ENCODE data around the gene RNF121. TPM values are rescaled to one million over a fixed set of nuclear protein-coding genes. Genes with fewer than 3 reads are reported as not detected.
A peak's percentile ranks its signal among the peaks of the same experiment; 100 is the strongest.

Gene RNF121
- total RNA-seq, 1 donor from 2014 or later: 55.4 TPM

DNA sequence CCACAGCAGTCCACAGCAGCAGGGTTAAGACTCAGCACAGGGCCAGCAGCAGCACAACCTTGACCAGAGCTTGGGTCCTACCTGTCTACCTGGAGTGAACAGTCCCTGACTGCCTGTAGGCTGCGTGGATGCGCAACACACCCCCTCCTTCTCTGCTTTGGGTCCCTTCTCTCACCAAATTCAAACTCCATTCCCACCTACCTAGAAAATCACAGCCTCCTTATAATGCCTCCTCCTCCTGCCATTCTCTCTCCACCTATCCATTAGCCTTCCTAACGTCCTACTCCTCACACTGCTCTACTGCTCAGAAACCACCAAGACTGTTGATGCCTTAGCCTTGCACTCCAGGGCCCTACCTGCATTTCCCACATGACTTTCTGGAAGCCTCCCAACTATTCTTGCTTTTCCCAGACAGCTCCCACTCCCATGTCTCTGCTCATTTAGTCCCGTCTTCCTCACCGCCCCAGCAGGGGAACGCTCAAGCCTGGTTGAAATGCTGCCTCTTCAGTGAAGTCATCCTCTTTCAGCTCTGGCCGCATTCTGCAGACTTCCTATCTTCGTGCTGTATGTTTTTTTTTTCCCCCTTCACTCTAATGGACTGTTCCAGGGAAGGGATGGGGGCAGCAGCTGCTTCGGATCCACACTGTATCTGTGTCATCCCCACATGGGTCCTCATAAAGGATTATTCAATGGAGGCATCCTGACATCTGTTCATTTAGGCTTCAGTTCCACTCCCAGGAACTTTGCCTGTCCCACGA, 73.2 kb downstream of the RNF121 start:
- H3K36me3 Mint-ChIP-seq: peaks cover 9% of the 10 kb centered on the region
- TF ChIP-seq, protein P1, sequence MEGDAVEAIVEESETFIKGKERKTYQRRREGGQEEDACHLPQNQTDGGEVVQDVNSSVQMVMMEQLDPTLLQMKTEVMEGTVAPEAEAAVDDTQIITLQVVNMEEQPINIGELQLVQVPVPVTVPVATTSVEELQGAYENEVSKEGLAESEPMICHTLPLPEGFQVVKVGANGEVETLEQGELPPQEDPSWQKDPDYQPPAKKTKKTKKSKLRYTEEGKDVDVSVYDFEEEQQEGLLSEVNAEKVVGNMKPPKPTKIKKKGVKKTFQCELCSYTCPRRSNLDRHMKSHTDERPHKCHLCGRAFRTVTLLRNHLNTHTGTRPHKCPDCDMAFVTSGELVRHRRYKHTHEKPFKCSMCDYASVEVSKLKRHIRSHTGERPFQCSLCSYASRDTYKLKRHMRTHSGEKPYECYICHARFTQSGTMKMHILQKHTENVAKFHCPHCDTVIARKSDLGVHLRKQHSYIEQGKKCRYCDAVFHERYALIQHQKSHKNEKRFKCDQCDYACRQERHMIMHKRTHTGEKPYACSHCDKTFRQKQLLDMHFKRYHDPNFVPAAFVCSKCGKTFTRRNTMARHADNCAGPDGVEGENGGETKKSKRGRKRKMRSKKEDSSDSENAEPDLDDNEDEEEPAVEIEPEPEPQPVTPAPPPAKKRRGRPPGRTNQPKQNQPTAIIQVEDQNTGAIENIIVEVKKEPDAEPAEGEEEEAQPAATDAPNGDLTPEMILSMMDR (IDR thresholded peaks at IDR 0.05; ENCODE audit: unreplicated experiment): no peak
- H3K27me3 Mint-ChIP-seq (ENCODE audit: low read depth): no peaks in the 10 kb centered on the region
- peak overlapping the region; percentile 71 for H3K27ac Mint-ChIP-seq
- no peak for DNase-seq (ENCODE audit: low spot score in 2 of 2, unreplicated experiment in 2 of 2)
- H3K4me3 Mint-ChIP-seq: no peak overlapping the region
- peaks cover 15% of the 10 kb centered on the region for H3K4me1 Mint-ChIP-seq
- H3K9me3 Mint-ChIP-seq: no peaks in the 10 kb centered on the region

DNA sequence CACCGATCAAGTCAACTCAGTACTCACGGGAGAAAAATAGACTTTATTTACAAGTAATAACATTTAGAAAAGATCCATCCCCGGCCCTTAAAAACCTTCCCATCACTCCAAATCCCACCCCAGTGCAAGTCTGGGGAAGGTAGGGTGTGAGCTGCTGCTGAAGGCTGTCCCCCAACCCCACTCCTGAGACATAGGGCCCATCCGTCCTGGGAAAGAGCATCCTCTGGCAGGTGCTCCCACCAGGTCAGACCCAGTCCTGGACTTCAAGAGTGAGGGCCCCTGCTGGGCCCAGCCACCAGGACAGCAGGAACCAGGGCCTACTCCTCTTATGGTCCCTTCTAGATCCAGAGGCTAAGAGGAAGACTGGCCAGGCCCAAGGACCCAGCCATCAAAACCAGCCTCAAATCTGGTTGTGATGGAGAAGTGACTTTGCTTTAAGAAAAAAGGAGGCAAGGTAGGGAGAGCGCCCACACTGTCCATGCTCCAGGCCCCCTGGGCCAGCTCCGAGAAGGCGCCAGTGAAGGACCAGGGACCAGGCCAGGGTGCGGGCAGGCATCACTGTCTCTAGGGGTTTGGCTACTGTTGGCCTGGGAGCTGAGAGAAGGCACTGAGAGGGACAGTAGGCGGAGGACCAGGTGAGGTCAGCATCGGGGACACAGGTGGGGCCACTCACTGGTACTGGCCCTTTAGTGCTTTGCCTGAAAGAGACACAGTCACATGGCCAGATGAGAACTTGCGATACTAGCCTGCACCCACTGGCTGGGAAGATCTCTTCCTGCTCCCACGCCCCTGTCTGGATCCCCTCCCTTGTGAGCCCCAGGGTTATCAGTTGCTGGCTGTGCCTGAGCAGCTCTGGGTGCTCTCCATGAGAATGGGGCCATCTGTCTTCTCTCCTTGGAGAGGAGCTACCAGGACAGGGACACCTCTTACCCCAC, 74.3 kb downstream of the RNF121 start:
- no peaks in the 10 kb centered on the region for H3K9me3 Mint-ChIP-seq
- H3K27ac Mint-ChIP-seq: peak overlapping the region; percentile 71

DNA sequence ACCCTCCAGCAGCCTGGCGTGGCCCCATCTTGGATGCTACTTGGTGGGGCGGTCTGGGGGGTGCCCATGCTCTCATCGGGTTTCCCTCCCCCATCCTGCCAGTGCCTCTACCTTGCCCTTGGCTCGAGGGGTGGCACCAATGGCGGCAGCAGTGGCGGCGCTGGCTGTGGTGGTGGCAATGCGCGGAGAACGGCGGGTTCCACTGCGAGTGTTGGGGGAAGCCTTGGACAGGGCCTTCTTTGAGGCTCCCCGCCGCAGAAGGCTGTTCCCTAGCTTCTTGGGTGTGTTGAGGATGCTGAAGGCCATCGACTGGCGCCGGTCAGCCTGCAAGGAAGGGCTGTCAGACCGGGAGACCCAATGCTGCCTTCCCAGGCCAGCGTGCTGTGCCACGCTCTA, 74.9 kb downstream of the RNF121 start:
- Mint-ChIP-seq H3K27ac (peak overlapping the region; percentile 25), H3K9me3 (no peaks in the 10 kb centered on the region), H3K4me1 (peaks cover 15% of the 10 kb centered on the region), H3K4me3 (no peak overlapping the region), H3K36me3 (peaks cover 17% of the 10 kb centered on the region), H3K27me3 (ENCODE audit: low read depth) (no peaks in the 10 kb centered on the region)
- DNase-seq (ENCODE audit: low spot score in 2 of 2, unreplicated experiment in 2 of 2): no peak
- TF ChIP-seq, protein P1 (IDR thresholded peaks at IDR 0.05; ENCODE audit: unreplicated experiment): no peak

More for the DNA sequence above, 74.3 kb downstream of the RNF121 start:
- Mint-ChIP-seq H3K36me3 (peaks cover 17% of the 10 kb centered on the region), H3K4me1 (peaks cover 15% of the 10 kb centered on the region), H3K27me3 (ENCODE audit: low read depth) (no peaks in the 10 kb centered on the region), H3K4me3 (no peak overlapping the region)
- no peak for DNase-seq (ENCODE audit: low spot score in 2 of 2, unreplicated experiment in 2 of 2)
- TF ChIP-seq, protein P1 (IDR thresholded peaks at IDR 0.05; ENCODE audit: unreplicated experiment): no peak

DNA sequence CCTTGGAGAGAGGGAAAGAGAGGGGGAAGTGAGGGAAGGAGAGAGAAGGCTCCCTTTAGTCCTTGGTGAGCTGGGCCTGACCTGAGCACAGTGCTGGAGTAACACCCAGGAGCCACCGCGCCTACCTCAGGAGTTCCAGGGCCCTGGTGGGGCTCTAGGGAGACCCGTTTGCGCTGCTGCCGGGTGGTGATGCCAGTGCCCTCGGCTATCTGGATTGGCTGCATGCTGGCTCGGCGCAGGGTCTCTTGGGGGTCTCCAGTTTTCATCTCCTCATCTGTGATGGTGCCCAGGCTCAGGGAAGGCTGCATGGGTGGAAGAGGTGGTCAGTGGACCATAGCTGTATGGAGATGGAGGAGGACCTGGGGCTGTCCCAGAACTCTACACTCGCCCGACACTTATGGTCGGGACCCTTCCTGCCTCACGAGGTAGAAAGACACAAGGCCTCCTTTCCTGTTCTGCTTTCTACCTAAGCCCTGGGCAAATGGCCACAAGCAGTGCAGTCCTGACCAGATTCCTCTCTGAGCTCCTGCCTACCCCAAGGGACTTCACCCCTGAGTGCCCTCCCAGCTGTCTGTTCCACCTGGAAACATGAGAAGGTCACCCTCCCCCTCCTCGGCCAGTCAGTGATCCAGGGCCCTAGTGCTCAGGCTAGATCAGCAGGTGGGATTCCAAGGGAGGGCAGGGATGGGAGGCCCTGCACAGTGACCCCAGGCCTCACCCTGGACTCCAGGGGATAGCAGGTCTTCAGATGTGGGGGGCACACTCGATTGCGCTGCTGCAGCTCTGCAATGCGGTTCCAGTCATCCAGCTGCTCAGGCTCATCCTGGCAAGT, 75.9 kb downstream of the RNF121 start:
- H3K4me1 Mint-ChIP-seq: peaks cover 10% of the 10 kb centered on the region
- H3K4me3 Mint-ChIP-seq: no peak overlapping the region
- DNase-seq (ENCODE audit: low spot score in 2 of 2, unreplicated experiment in 2 of 2): no peak
- H3K27ac Mint-ChIP-seq: no peak overlapping the region
- peaks cover 20% of the 10 kb centered on the region for H3K36me3 Mint-ChIP-seq
- H3K27me3 Mint-ChIP-seq (ENCODE audit: low read depth): no peaks in the 10 kb centered on the region
- TF ChIP-seq, protein P1 (IDR thresholded peaks at IDR 0.05; ENCODE audit: unreplicated experiment): no peak
- no peaks in the 10 kb centered on the region for H3K9me3 Mint-ChIP-seq

All from mesothelial cell of epicardium (in vitro differentiated cells).